CD14-positive monocyte (primary cell): ENCODE data around the gene SCAPER. TPM values are rescaled to one million over a fixed set of nuclear protein-coding genes. Genes with fewer than 3 reads are reported as not detected.

Experiments used
- DNase-seq, 3 donors: peaks; one replicate each; pipeline ENCODE4 v3.0.0-alpha.2; 2011 to 2022
- H2AFZ ChIP-seq: 2 replicates; pipeline ENCODE4 v1.6.0; 2012; ENCODE audit warnings: mild to moderate bottlenecking, low read depth, low read length, inconsistent platforms; ENCODE audit not compliant: insufficient read depth, poor library complexity, severe bottlenecking
- H3K27ac ChIP-seq, 2 donors: 1 replicate in 1 of 2; 2 replicates in 1 of 2; pipeline ENCODE4 v1.5.1; 2012 to 2013; ENCODE audit warnings: low read length in 2 of 2, control low read depth in 1 of 2, inconsistent platforms in 1 of 2, low read depth in 1 of 2, mild to moderate bottlenecking in 1 of 2
- H3K27me3 ChIP-seq, 2 donors: one replicate each; pipeline versions ENCODE4 v1.6.0 to v1.6.1; 2011 to 2013; ENCODE audit warnings: low read length in 2 of 2; ENCODE audit not compliant: control insufficient read depth in 2 of 2, insufficient read depth in 2 of 2
- H3K36me3 ChIP-seq, 2 donors: replicated peaks in 1 of 2; 1 replicate in 1 of 2; 2 replicates in 1 of 2; pipeline versions ENCODE4 v1.5.1 to v1.6.1; 2012 to 2013; ENCODE audit warnings: low read length in 2 of 2, control low read depth in 1 of 2, inconsistent platforms in 1 of 2, mild to moderate bottlenecking in 1 of 2; ENCODE audit not compliant: insufficient read depth in 2 of 2, control insufficient read depth in 1 of 2
- H3K4me1 ChIP-seq, 2 donors: 1 replicate in 1 of 2; 2 replicates in 1 of 2; pipeline versions ENCODE4 v1.5.1 to v1.6.1; 2012 to 2013; ENCODE audit warnings: low read length in 2 of 2, control low read depth in 1 of 2, inconsistent platforms in 1 of 2, mild to moderate bottlenecking in 1 of 2, moderate library complexity in 1 of 2; ENCODE audit not compliant: insufficient read depth in 2 of 2, control insufficient read depth in 1 of 2
- H3K4me2 ChIP-seq: replicated peaks from 2 replicates; pipeline ENCODE3; 2012; ENCODE audit warnings: low read length, moderate library complexity, mild to moderate bottlenecking; ENCODE audit not compliant: poor library complexity, severe bottlenecking; ENCODE audit errors: extremely low read depth
- H3K4me3 ChIP-seq, 3 experiments: fragments of 200-600 bp in 1 of 3; sonication (generic) in 1 of 3; replicated peaks in 1 of 3; 1 replicate in 2 of 3; 2 replicates in 1 of 3; pipeline ENCODE4 v1.5.1; 2011 to 2013; ENCODE audit warnings: low read length in 3 of 3, mild to moderate bottlenecking in 3 of 3, control low read depth in 2 of 3, low read depth in 2 of 3, inconsistent platforms in 1 of 3, moderate library complexity in 1 of 3
- H3K79me2 ChIP-seq: 2 replicates; pipeline ENCODE4 v1.6.0; 2012; ENCODE audit warnings: mild to moderate bottlenecking, control low read depth, inconsistent platforms, low read length, moderate library complexity; ENCODE audit not compliant: insufficient read depth
- H3K9ac ChIP-seq: 2 replicates; pipeline ENCODE4 v1.6.0; 2017; ENCODE audit warnings: low read length, mild to moderate bottlenecking; ENCODE audit not compliant: insufficient read depth, poor library complexity, severe bottlenecking
- H3K9me3 ChIP-seq, 2 donors: replicated peaks in 1 of 2; 1 replicate in 1 of 2; 2 replicates in 1 of 2; pipeline versions ENCODE4 v1.5.1 to v1.6.1; 2012 to 2013; ENCODE audit warnings: low read length in 2 of 2, control low read depth in 1 of 2; ENCODE audit not compliant: control insufficient read depth in 1 of 2, insufficient read depth in 1 of 2
- H4K20me1 ChIP-seq: 2 replicates; pipeline ENCODE4 v1.6.0; 2012; ENCODE audit warnings: mild to moderate bottlenecking, low read length, control low read depth, moderate library complexity; ENCODE audit not compliant: insufficient read depth
- H3K27ac Mint-ChIP-seq, 7 donors: one replicate each; pipeline ENCODE4 v1.8.0; 2020; ENCODE audit warnings: mild to moderate bottlenecking in 7 of 7, mixed read lengths in 7 of 7, moderate library complexity in 6 of 7, inconsistent platforms in 2 of 7
- H3K27me3 Mint-ChIP-seq, 3 donors: one replicate each; pipeline ENCODE4 v1.8.0; 2021 to 2022; ENCODE audit warnings: low read depth in 3 of 3, mild to moderate bottlenecking in 3 of 3, mixed read lengths in 3 of 3, moderate library complexity in 3 of 3, inconsistent platforms in 1 of 3
- H3K36me3 Mint-ChIP-seq, 2 donors: one replicate each; pipeline ENCODE4 v1.8.0; 2020; ENCODE audit warnings: mixed read lengths in 2 of 2, inconsistent platforms in 1 of 2, mild to moderate bottlenecking in 1 of 2
- H3K4me1 Mint-ChIP-seq: one replicate; pipeline ENCODE4 v1.8.0; 2020; ENCODE audit warnings: mild to moderate bottlenecking, mixed read lengths
- H3K4me3 Mint-ChIP-seq, 2 donors: one replicate each; pipeline ENCODE4 v1.8.0; 2020; ENCODE audit warnings: mild to moderate bottlenecking in 2 of 2, mixed read lengths in 2 of 2, moderate library complexity in 1 of 2
- H3K9me3 Mint-ChIP-seq, 7 donors: one replicate each; pipeline ENCODE4 v1.8.0; 2020 to 2022; ENCODE audit warnings: mixed read lengths in 7 of 7, mild to moderate bottlenecking in 6 of 7, moderate library complexity in 6 of 7, inconsistent platforms in 2 of 7
- WGBS: methylation state at CpG from one replicate; pipeline ENCODE4 v1.1.5; 2013; ENCODE audit warnings: missing lambda C conversion rate; ENCODE audit not compliant: insufficient coverage; 5-methylcytosine and 5-hydroxymethylcytosine counted together
- intact Hi-C, 2 donors: fragments of 100-400 bp; cut with micrococcal nuclease; formaldehyde crosslinking; loops; one replicate each; pipeline versions ENCODE4 v1.15.0 to v1.15.1; 2023
- polyA plus RNA-seq, 3 donors: library from polyadenylated mRNA; depleted of rRNA in 1 of 3; unstranded in 2 of 3; stranded (reverse) in 1 of 3; fragments of 300-500 nt in 2 of 3; fragments of >200 nt in 1 of 3; fragmentation: Illumina TruSeq in 2 of 3; gene quantifications; 1 replicate in 2 of 3; 2 replicates in 1 of 3; pipeline ENCODE4 v1.2.3, GENCODE V29; 2012 to 2021
- TF ChIP-seq, protein P1 (sequence below): fragments of 200-600 bp; IDR thresholded peaks from one replicate; pipeline ENCODE4 v1.8.0; 2022; ENCODE audit warnings: antibody characterized with exemption, mild to moderate bottlenecking

The SCAPER gene
- polyA plus RNA-seq, 3 donors = 2.5 to 5.4 (median 4.2) TPM

DNA sequence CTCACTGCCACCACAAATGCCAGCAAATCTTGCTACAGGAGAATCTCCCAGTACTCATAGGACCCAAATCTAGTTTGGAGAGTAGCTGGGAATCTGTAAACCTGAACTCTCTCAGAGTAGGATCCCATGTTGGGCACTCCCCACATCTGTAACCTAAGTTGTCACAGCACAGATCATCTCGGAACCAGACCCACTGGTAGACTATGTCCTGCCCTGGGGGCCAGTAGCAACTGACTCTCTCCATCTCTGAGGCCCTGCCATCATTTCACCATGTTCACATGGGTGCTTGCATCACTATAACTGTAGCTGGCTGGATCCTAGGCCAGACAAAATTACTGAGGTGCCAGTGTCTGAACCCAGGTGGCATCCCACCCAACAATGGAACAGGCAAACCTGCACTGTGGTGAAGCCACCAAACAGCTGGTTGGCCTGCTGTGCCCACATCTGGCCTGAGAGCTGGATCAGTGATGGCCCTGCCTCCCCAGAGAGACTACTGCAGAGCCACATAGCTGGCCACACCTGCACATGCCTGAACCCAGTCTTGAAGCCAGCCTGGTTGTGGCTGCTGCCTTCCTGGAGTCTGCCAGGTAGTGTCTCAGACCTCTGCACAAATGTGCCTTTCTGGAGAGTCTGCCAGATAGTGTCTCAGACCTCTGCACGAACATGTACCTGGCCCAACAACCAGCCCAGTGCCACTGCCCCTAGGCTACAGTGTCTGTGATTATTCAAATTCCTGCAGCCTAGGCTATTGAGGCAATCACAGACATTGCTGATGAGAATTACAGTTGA is 486.6 kb downstream of the SCAPER start:
- intact Hi-C loops = no loop called here
- Histone ChIP-seq H3K4me3 (no peak overlapping the region), H3K27me3 (no peaks in the 10 kb centered on the region), H3K9ac (no peak overlapping the region), H3K36me3 (no peaks in the 10 kb centered on the region), H3K4me1 (no peaks in the 10 kb centered on the region), H3K79me2 (no peaks in the 10 kb centered on the region), H3K27ac (no peak overlapping the region), H2AFZ (no peak overlapping the region), H3K9me3 (no peaks in the 10 kb centered on the region), H3K4me2 (no peak overlapping the region), H4K20me1 (no peaks in the 10 kb centered on the region)
- TF ChIP-seq, protein P1, sequence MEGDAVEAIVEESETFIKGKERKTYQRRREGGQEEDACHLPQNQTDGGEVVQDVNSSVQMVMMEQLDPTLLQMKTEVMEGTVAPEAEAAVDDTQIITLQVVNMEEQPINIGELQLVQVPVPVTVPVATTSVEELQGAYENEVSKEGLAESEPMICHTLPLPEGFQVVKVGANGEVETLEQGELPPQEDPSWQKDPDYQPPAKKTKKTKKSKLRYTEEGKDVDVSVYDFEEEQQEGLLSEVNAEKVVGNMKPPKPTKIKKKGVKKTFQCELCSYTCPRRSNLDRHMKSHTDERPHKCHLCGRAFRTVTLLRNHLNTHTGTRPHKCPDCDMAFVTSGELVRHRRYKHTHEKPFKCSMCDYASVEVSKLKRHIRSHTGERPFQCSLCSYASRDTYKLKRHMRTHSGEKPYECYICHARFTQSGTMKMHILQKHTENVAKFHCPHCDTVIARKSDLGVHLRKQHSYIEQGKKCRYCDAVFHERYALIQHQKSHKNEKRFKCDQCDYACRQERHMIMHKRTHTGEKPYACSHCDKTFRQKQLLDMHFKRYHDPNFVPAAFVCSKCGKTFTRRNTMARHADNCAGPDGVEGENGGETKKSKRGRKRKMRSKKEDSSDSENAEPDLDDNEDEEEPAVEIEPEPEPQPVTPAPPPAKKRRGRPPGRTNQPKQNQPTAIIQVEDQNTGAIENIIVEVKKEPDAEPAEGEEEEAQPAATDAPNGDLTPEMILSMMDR = no peak
- Mint-ChIP-seq H3K4me1 (peaks cover 5% of the 10 kb centered on the region), H3K36me3 (peaks cover 1 to 3% of the 10 kb centered on the region in 2 donors), H3K27me3 (peaks cover 0 to 3% (median 0%) of the 10 kb centered on the region in 3 donors), H3K27ac (no peak overlapping the region), H3K9me3 (peaks cover 0 to 7% (median 2%) of the 10 kb centered on the region in 7 donors), H3K4me3 (no peak overlapping the region)
- DNase-seq = no peak
- WGBS = 85% methylated on average over 2 of the region's 2 CpGs

DNA sequence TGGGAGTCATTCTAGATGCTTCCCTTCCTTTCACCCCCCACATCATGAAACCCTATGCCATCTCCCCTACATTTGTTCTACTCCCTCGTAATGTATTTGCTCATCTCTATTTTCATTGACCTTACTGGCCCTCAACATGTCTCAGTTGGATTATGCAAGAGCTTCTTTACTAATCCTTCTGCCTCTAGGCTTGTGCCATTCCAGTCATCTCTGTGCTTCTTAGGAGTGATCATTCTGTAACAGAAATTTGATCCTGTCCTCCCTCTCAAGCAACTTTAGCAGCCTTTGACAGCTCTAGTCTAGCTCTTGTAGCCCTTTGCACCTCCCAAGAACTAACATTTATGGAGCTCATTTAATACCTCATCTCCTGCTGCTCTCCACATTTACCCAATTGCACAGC is 503.9 kb downstream of the SCAPER start:
- 80% methylated on average over 1 of the region's 1 CpG for WGBS
- Histone ChIP-seq H3K4me2 (no peak overlapping the region), H3K9ac (no peak overlapping the region), H3K9me3 (no peaks in the 10 kb centered on the region), H3K4me3 (no peak overlapping the region), H4K20me1 (no peaks in the 10 kb centered on the region), H2AFZ (no peak overlapping the region), H3K4me1 (no peaks in the 10 kb centered on the region), H3K27ac (no peak overlapping the region), H3K27me3 (no peaks in the 10 kb centered on the region), H3K79me2 (no peaks in the 10 kb centered on the region), H3K36me3 (peaks cover 0 to 16% of the 10 kb centered on the region in 2 donors)
- intact Hi-C loops = no loop called here
- Mint-ChIP-seq H3K4me1 (no peaks in the 10 kb centered on the region), H3K4me3 (no peak overlapping the region), H3K27ac (peak overlapping the region in 1 of 7 donors; percentile 12), H3K36me3 (peaks cover 26 to 35% of the 10 kb centered on the region in 2 donors), H3K27me3 (peaks cover 0 to 1% (median 0%) of the 10 kb centered on the region in 3 donors), H3K9me3 (peaks cover 0 to 6% (median 0%) of the 10 kb centered on the region in 7 donors)
- TF ChIP-seq, protein P1 = no peak
- DNase-seq = no peak
